ENCODE data around the gene ANKRD13A.
A peak's percentile ranks its signal among the peaks of the same experiment; 100 is the strongest.
"Not testable (repeated sequence)": the region's sequence is repeated elsewhere in the genome, so short reads cannot be mapped to it uniquely, and the experiment has no call there.

The ANKRD13A gene

DNA sequence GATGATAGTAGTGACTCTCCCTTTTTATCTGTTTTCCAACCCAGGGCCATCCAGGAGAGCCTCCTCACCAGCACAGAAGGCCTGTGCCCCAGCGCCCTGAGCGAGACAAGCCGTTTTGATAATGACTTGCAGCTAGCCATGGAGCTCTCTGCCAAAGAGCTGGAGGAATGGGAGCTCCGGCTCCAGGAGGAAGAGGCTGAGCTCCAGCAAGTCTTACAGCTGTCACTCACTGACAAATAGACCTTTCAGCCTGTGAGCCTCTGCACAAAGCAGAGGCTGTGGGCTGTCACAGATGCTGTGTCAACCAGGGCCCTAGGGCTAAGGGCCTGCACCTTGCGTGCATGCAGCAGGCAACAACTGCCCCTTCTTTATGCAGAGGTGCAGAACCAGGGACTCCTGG is 38.1 kb downstream of the ANKRD13A start:
- Mint-ChIP-seq H3K4me3 (no peak overlapping the region), H3K27ac (no peak overlapping the region), H3K9me3 (no peaks in the 10 kb centered on the region), H3K36me3 (ENCODE audit: low read depth) (peaks cover 94% of the 10 kb centered on the region), H3K4me1 (ENCODE audit: low read depth) (peaks cover 31% of the 10 kb centered on the region), H3K27me3 (no peaks in the 10 kb centered on the region)
- intact Hi-C loops (cut with micrococcal nuclease): no loop called here

DNA sequence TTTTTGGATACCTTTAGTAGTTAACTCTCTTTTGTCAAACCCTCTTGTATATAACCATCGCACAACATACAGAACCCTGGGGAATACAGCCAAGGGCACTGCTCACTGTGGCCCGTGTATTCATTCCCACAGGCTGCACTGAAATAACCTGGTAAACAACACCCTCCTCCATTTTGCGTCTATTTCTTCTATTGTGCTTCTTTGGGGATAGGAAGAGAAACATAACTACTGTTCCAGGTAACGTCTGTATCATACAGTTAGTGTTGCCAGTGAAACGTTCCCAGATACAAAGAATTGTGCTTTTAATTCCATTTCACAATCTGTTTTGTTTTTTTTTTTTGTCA is 39.5 kb downstream of the ANKRD13A start:
- Mint-ChIP-seq H3K9me3 (no peaks in the 10 kb centered on the region), H3K36me3 (ENCODE audit: low read depth) (peaks cover 94% of the 10 kb centered on the region), H3K27me3 (no peaks in the 10 kb centered on the region), H3K27ac (no peak overlapping the region), H3K4me1 (ENCODE audit: low read depth) (peaks cover 43% of the 10 kb centered on the region), H3K4me3 (no peak overlapping the region)
- intact Hi-C loops (cut with micrococcal nuclease): no loop called here

DNA sequence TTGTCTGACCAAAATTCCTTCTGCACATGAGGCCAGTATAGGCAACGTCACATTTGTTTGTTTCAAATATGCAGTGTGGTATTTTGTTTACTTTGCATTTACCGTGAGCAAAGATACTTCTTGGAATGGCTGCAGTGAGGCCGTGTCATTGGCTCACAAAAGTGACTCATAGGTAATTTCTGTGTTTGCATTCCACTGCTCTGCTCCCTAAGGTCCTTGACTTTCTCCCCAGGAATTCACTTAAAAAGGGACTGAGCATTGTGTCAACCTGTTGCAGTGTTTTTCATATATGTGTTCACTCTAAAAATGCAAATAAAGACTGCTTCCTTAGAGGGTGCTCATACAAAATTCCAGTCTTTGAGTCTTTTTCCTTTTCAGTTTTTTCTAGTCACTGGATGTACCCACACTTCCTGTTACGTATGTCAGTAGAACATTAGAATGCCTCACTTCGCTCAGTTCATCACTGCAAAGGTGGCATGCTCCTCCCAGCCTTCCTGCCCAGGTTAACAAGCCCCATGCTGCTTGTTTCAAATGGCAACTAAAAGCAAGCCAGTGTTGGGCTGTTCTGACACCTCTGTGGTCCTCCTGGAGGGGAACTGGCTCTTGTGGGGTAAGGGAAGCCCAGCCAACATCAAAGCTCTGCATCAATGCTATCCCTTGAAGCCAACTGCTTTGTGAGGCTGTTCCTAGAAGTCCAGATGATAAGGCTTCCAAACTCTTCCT is 40.0 kb downstream of the ANKRD13A start:
- Mint-ChIP-seq H3K4me3 (no peak overlapping the region), H3K27me3 (no peaks in the 10 kb centered on the region), H3K4me1 (ENCODE audit: low read depth) (peaks cover 43% of the 10 kb centered on the region), H3K36me3 (ENCODE audit: low read depth) (peaks cover 94% of the 10 kb centered on the region), H3K27ac (peak overlapping the region; percentile 73), H3K9me3 (no peaks in the 10 kb centered on the region)
- intact Hi-C loops (cut with micrococcal nuclease): no loop called here

DNA sequence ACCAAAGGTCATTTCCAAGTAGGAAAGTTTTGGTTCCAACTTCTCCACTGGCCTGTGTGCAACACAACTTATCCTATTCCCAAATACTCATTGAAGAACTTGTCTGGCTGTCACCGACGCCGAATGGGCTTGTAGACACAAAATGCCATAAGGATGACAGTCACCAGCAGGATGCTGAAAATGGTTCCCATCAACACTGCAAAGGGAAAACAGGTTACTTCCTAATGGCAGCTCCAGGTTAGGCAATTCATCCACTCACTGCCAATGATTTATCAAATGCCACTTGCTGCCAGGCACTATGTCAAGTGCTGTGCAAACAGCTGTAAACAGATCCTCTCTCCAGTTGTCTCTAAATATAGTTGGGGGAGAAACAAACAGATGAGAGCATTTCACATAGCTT is 43.0 kb downstream of the ANKRD13A start:
- Mint-ChIP-seq H3K27ac (peak overlapping the region; percentile 73), H3K36me3 (ENCODE audit: low read depth) (peaks cover 70% of the 10 kb centered on the region), H3K27me3 (no peaks in the 10 kb centered on the region), H3K9me3 (no peaks in the 10 kb centered on the region), H3K4me3 (no peak overlapping the region), H3K4me1 (ENCODE audit: low read depth) (peaks cover 52% of the 10 kb centered on the region)
- intact Hi-C loops (cut with micrococcal nuclease): no loop called here

DNA sequence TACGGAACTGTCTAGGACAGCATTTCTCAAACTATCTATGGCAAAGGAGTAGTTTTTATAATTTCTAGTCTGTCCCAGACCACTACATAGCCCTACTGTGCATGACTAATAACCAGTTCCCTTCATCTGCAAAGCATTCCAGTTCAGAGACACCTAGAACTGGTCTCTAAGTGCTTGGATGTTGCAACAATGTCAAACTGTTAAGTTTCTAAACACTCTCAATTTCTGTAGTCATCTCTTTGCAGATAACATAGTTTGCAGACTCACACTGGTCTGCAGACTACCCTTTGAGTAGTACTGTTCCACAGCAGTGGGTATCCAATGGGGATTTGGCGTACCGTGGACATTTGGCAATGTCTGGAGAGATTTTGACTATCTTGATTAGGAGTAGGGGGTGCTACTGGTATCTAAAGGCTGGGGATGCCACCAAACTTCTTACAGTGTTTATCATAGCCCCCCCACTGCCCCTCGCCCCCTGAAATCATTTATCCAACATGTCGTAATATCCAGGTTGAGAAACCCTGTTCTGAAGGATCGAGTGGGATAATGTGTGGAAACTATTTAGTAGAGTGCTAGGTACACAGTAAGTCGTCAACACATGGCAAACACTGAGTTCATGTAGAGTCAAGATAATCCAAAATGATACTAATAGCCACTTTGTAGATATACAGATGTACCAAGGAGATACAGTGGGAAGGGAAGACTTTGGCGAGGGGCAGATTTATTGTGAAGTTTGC is 47.4 kb downstream of the ANKRD13A start:
- Mint-ChIP-seq H3K36me3 (ENCODE audit: low read depth) (peaks cover 38% of the 10 kb centered on the region), H3K4me1 (ENCODE audit: low read depth) (peaks cover 56% of the 10 kb centered on the region), H3K4me3 (no peak overlapping the region), H3K9me3 (no peaks in the 10 kb centered on the region), H3K27me3 (no peaks in the 10 kb centered on the region), H3K27ac (no peak overlapping the region)
- intact Hi-C loops (cut with micrococcal nuclease): no loop called here

GRCh38 chr12:110047297-110047940 is 48.2 kb downstream of the ANKRD13A start:
- intact Hi-C loops (cut with micrococcal nuclease): no loop called here
- H3K4me1 Mint-ChIP-seq (ENCODE audit: low read depth): peaks cover 53% of the 10 kb centered on the region
- no peaks in the 10 kb centered on the region for H3K27me3 Mint-ChIP-seq
- H3K9me3 Mint-ChIP-seq: no peaks in the 10 kb centered on the region
- peak overlapping the region; percentile 93 for H3K4me3 Mint-ChIP-seq
- H3K36me3 Mint-ChIP-seq (ENCODE audit: low read depth): peaks cover 30% of the 10 kb centered on the region
- peak overlapping the region; percentile 98 for H3K27ac Mint-ChIP-seq

- intact Hi-C loops (cut with micrococcal nuclease): loop anchor here (2.0 kb wide), 1 partner anchor 30 kb away; no protein-coding TSS in a partner anchor
- Mint-ChIP-seq H3K36me3 (ENCODE audit: low read depth) (peaks cover 20% of the 10 kb centered on the region), H3K9me3 (no peaks in the 10 kb centered on the region), H3K27ac (peak within 1 kb of the TSS; percentile 98), H3K27me3 (no peaks in the 10 kb centered on the region), H3K4me1 (ENCODE audit: low read depth) (peaks cover 43% of the 10 kb centered on the region), H3K4me3 (peak within 1 kb of the TSS; percentile 93)
Observed at GRCh38 chr12:110048242-110049027, 49.2 kb downstream of the ANKRD13A start, which contains the start of gene C12orf76. Gene C12orf76 (minus strand): TSS chr12:110048522. CDS start chr12:110048495, 27 bp downstream.

DNA sequence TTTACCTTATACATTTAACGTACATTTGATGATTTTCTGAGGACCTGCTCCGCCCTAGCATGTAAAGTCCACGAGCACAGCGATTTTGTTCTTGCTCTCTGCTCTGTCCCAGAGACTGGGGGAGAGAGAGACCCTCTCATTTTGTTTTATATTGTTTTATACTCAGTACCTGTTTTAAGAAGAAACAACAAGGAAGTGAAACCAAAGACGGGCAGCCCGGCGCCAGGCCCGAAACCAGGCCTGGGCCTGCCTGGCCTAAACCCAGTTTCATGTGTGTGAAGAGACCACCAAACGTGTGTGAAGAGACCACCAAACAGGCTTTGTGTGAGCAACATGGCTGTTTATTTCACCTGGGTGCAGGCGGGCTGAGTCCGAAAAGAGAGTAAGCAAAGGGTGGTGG is 49.8 kb downstream of the ANKRD13A start:
- H3K27ac Mint-ChIP-seq: peak overlapping the region; percentile 98
- intact Hi-C loops (cut with micrococcal nuclease): loop anchor here (2.0 kb wide), 1 partner anchor 30 kb away; no protein-coding TSS in a partner anchor
- H3K4me1 Mint-ChIP-seq (ENCODE audit: low read depth): peaks cover 43% of the 10 kb centered on the region
- H3K4me3 Mint-ChIP-seq: peak overlapping the region; percentile 93
- H3K9me3 Mint-ChIP-seq, H3K27me3 Mint-ChIP-seq: not testable (repeated sequence)
- H3K36me3 Mint-ChIP-seq (ENCODE audit: low read depth): peaks cover 16% of the 10 kb centered on the region

DNA sequence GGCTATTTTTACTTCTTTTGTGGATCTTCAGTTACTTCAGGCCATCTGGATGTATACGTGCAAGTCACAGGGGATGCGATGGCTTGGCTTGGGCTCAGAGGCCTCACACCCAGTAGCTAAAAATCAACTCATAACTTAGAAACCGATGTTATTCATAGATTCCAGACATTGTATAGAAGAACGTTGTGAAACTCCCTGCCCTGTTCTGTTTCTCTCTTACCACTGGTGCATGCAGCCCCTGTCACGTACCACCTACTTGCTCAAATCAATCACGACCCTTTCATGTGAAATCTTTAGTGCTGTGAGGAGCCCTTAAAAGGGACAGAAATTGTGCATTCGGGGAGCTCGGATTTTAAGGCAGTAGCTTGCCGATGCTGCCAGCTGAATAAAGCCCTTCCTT is 50.4 kb downstream of the ANKRD13A start:
- H3K27ac Mint-ChIP-seq: peak overlapping the region; percentile 98
- intact Hi-C loops (cut with micrococcal nuclease): loop anchor here (2.0 kb wide), 1 partner anchor 29 kb away; no protein-coding TSS in a partner anchor
- H3K9me3 Mint-ChIP-seq; H3K27me3 Mint-ChIP-seq; H3K36me3 Mint-ChIP-seq (ENCODE audit: low read depth); H3K4me3 Mint-ChIP-seq: not testable (repeated sequence)
- peaks cover 45% of the 10 kb centered on the region for H3K4me1 Mint-ChIP-seq (ENCODE audit: low read depth)

DNA sequence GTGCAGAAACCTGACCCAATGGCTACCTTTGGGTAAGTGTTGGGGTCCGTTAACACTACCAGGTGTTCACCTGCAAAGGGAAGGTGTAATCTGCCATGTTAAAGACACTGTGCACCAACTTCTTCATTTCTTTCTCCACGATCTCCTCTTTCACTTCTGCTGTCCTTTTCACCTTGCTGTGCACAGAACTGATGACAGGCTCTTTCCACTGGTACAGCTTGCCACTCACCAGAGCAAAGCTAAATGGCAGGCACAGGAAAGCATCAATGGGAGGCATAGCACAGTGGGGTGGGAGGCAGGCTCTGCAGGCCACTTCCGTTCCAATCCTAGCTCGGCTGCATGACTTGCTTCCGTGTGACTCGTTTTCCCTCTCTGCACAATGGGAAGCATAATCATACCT is 51.7 kb downstream of the ANKRD13A start:
- intact Hi-C loops (cut with micrococcal nuclease): no loop called here
- no peaks in the 10 kb centered on the region for H3K9me3 Mint-ChIP-seq
- peaks cover 57% of the 10 kb centered on the region for H3K4me1 Mint-ChIP-seq (ENCODE audit: low read depth)
- H3K27me3 Mint-ChIP-seq: no peaks in the 10 kb centered on the region
- no peak overlapping the region for H3K4me3 Mint-ChIP-seq
- H3K36me3 Mint-ChIP-seq (ENCODE audit: low read depth): peaks cover 8% of the 10 kb centered on the region
- H3K27ac Mint-ChIP-seq: no peak overlapping the region

DNA sequence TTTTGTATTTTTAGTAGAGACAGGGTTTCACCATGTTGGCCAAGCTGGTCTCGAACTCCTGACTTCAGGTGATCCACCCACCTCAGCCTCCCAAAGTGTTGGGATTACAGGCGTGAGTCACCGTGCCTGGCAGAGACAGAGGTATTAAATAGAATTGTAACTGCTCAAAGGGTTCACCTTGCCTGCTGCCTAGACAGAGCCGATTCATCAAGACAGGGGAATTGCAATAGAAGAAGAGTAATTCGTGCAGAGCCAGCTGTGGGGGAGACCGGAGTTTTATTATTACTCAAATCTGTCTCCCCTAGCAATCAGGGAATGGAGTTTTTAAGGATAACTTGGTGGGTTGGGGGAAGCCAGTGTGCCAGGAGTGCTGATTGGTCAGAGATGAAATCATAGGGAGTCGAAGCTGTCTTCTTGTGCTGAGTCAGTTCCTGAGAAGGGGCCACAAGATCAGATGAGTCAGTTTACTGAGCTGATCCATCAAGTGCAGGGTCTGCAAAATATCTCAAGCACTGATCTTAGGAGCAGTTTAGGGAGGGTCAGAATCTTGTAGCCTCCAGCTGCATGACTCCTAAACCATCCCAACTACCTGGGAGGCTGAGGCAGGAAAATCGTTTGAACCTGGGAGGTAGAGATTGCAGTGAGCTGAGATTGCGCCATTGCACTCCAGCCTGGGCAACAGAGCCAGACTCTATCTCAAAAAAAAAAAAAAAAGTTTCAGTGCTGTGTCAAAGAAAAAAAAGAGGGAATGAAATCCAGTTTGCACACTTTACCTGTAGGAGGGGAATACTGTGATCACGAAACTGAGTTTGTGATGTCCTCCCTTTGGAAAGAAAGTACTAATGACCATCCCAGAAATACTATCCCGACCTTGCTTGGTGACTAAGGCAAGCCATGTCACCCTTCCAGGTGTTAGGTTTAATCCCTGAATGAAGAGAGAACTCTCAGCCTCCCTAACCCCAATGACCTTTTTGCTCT is 56.4 kb downstream of the ANKRD13A start:
- intact Hi-C loops (cut with micrococcal nuclease); H3K9me3 Mint-ChIP-seq; H3K4me3 Mint-ChIP-seq; H3K27me3 Mint-ChIP-seq; H3K36me3 Mint-ChIP-seq (ENCODE audit: low read depth): not testable (repeated sequence)
- Mint-ChIP-seq H3K27ac (peak overlapping the region; percentile 87), H3K4me1 (ENCODE audit: low read depth) (peaks cover 56% of the 10 kb centered on the region)

- H3K36me3 Mint-ChIP-seq (ENCODE audit: low read depth); intact Hi-C loops (cut with micrococcal nuclease); H3K9me3 Mint-ChIP-seq; H3K27me3 Mint-ChIP-seq; H3K4me3 Mint-ChIP-seq: not testable (repeated sequence)
- Mint-ChIP-seq H3K4me1 (ENCODE audit: low read depth) (peaks cover 58% of the 10 kb centered on the region), H3K27ac (peak overlapping the region; percentile 87)
Observed at GRCh38 chr12:110056643-110057042, 57.4 kb downstream of the ANKRD13A start.

All from dendritic cell treated with granulocyte-macrophage colony-stimulating factor and Interleukin-4, amounts not matched to agents 40 ng/mL and 50 ng/mL, for 4 days (primary cell).